HCT116 (cell line): Measurements from ENCODE around the gene PCK2.

Experiments used
- POLR2A ChIP-seq: IDR thresholded peaks from 2 replicates; pipeline ENCODE4 v1.7.0; 2011; ENCODE audit warnings: borderline replicate concordance; ENCODE audit not compliant: insufficient read depth, insufficient read length; ENCODE audit errors: extremely low read depth
- POLR2AphosphoS5 ChIP-seq: IDR thresholded peaks from 2 replicates; pipeline ENCODE4 v1.6.1; 2011; ENCODE audit warnings: mild to moderate bottlenecking, low read depth, low read length, moderate library complexity
- SIN3A ChIP-seq: IDR thresholded peaks from 2 replicates; pipeline ENCODE4 v1.6.1; 2012; ENCODE audit warnings: low read depth
- SP1 ChIP-seq: IDR thresholded peaks from 2 replicates; pipeline ENCODE4 v1.6.1; 2012; ENCODE audit warnings: low read depth
- TF ChIP-seq, protein P1 (sequence below), 3 experiments: fragments of 200-600 bp in 1 of 3; sonication (generic) in 1 of 3; IDR thresholded peaks in 2 of 3; conservative IDR thresholded peaks in 1 of 3; 2 replicates each; pipeline ENCODE4 v1.5.1; 2012 to 2017; ENCODE audit warnings: low read depth in 2 of 3, low read length in 2 of 3, antibody characterized with exemption in 1 of 3, borderline replicate concordance in 1 of 3, control low read depth in 1 of 3, mild to moderate bottlenecking in 1 of 3, mixed read lengths in 1 of 3, mixed run types in 1 of 3, moderate library complexity in 1 of 3; ENCODE audit not compliant: insufficient read depth in 1 of 3

DNA sequence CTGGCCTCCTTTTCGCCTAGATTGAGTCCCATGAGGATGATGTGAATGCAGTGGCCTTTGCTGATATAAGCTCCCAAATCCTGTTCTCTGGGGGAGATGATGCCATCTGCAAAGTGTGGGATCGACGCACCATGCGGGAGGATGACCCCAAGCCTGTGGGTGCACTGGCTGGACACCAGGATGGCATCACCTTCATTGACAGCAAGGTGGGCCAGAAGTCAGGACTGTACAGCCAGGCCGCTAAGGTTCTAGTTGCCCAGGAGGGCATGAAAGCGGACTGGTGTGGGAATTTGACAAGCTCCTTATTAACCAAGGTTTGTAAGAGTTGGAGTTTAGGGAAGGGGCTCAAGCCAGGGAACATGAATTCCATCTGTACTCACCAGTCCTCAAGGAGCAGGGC, 25.6 kb downstream of the PCK2 start:
- TF ChIP-seq POLR2A (no peak), SP1 (no peak), POLR2AphosphoS5 (no peak), SIN3A (no peak)
- TF ChIP-seq, protein P1, sequence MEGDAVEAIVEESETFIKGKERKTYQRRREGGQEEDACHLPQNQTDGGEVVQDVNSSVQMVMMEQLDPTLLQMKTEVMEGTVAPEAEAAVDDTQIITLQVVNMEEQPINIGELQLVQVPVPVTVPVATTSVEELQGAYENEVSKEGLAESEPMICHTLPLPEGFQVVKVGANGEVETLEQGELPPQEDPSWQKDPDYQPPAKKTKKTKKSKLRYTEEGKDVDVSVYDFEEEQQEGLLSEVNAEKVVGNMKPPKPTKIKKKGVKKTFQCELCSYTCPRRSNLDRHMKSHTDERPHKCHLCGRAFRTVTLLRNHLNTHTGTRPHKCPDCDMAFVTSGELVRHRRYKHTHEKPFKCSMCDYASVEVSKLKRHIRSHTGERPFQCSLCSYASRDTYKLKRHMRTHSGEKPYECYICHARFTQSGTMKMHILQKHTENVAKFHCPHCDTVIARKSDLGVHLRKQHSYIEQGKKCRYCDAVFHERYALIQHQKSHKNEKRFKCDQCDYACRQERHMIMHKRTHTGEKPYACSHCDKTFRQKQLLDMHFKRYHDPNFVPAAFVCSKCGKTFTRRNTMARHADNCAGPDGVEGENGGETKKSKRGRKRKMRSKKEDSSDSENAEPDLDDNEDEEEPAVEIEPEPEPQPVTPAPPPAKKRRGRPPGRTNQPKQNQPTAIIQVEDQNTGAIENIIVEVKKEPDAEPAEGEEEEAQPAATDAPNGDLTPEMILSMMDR (IDR thresholded peaks at IDR 0.05 in 2 of 3, conservative IDR thresholded peaks at IDR 0.05 in 1 of 3; ENCODE audit: borderline replicate concordance in 1 of 3, insufficient read depth in 1 of 3, low read depth in 2 of 3, low read length in 2 of 3) = no peak
